Measurements from ENCODE around the gene SDCCAG8.
A peak's percentile ranks its signal among the peaks of the same experiment; 100 is the strongest.

The SDCCAG8 gene

GRCh38 chr1:243213045-243213787, 42.6 kb upstream of the SDCCAG8 start (continued):
- TF ChIP-seq, protein P1, sequence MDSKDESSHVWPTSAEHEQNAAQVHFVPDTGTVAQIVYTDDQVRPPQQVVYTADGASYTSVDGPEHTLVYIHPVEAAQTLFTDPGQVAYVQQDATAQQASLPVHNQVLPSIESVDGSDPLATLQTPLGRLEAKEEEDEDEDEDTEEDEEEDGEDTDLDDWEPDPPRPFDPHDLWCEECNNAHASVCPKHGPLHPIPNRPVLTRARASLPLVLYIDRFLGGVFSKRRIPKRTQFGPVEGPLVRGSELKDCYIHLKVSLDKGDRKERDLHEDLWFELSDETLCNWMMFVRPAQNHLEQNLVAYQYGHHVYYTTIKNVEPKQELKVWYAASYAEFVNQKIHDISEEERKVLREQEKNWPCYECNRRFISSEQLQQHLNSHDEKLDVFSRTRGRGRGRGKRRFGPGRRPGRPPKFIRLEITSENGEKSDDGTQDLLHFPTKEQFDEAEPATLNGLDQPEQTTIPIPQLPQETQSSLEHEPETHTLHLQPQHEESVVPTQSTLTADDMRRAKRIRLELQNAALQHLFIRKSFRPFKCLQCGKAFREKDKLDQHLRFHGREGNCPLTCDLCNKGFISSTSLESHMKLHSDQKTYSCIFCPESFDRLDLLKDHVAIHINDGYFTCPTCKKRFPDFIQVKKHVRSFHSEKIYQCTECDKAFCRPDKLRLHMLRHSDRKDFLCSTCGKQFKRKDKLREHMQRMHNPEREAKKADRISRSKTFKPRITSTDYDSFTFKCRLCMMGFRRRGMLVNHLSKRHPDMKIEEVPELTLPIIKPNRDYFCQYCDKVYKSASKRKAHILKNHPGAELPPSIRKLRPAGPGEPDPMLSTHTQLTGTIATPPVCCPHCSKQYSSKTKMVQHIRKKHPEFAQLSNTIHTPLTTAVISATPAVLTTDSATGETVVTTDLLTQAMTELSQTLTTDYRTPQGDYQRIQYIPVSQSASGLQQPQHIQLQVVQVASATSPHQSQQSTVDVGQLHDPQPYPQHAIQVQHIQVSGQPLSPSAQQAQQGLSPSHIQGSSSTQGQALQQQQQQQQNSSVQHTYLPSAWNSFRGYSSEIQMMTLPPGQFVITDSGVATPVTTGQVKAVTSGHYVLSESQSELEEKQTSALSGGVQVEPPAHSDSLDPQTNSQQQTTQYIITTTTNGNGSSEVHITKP (tag by site-specific recombination; IDR thresholded peaks at IDR 0.05) = peak; percentile 50
- no peak for TF ChIP-seq ZBTB48 (tag by site-specific recombination; IDR thresholded peaks at IDR 0.05)
- TF ChIP-seq SCRT1 (tag by site-specific recombination; IDR thresholded peaks at IDR 0.05; ENCODE audit: borderline replicate concordance) = no peak
- TF ChIP-seq ZNF843 (tag by site-specific recombination; IDR thresholded peaks at IDR 0.05) = no peak
- no peak for TF ChIP-seq ZNF777 (tag by site-specific recombination; IDR thresholded peaks at IDR 0.05; ENCODE audit: borderline replicate concordance)
- TF ChIP-seq, protein P2, sequence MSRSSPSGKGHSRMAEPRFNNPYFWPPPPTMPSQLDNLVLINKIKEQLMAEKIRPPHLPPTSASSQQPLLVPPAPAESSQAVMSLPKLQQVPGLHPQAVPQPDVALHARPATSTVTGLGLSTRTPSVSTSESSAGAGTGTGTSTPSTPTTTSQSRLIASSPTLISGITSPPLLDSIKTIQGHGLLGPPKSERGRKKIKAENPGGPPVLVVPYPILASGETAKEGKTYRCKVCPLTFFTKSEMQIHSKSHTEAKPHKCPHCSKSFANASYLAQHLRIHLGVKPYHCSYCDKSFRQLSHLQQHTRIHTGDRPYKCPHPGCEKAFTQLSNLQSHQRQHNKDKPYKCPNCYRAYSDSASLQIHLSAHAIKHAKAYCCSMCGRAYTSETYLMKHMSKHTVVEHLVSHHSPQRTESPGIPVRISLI (tag by site-specific recombination; IDR thresholded peaks at IDR 0.05) = no peak
- TF ChIP-seq ZNF324 (tag by site-specific recombination; IDR thresholded peaks at IDR 0.05) = no peak
- no peak for TF ChIP-seq ZBTB11 (tag by site-specific recombination; conservative IDR thresholded peaks at IDR 0.05; ENCODE audit: low read depth)
- TF ChIP-seq, protein P3, sequence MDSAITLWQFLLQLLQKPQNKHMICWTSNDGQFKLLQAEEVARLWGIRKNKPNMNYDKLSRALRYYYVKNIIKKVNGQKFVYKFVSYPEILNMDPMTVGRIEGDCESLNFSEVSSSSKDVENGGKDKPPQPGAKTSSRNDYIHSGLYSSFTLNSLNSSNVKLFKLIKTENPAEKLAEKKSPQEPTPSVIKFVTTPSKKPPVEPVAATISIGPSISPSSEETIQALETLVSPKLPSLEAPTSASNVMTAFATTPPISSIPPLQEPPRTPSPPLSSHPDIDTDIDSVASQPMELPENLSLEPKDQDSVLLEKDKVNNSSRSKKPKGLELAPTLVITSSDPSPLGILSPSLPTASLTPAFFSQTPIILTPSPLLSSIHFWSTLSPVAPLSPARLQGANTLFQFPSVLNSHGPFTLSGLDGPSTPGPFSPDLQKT (IDR thresholded peaks at IDR 0.05; ENCODE audit: borderline replicate concordance, low read depth, low read length) = no peak
- TF ChIP-seq RBAK (tag by site-specific recombination; IDR thresholded peaks at IDR 0.05) = no peak
- TF ChIP-seq ZNF138 (tag by site-specific recombination; IDR thresholded peaks at IDR 0.05; ENCODE audit: borderline replicate concordance) = no peak
- TF ChIP-seq INSM2 (tag by site-specific recombination; IDR thresholded peaks at IDR 0.05) = no peak
- no peak for TF ChIP-seq ZNF148 (tag by site-specific recombination; IDR thresholded peaks at IDR 0.05; ENCODE audit: borderline replicate concordance)
- no peak for TF ChIP-seq ZBTB10 (tag by site-specific recombination; IDR thresholded peaks at IDR 0.05)
- peak; percentile 63; the same call in 1 of the 2 replicates for TF ChIP-seq KLF16 (tag by site-specific recombination; IDR thresholded peaks at IDR 0.05)
- no peak for TF ChIP-seq ZNF37A (tag by site-specific recombination; IDR thresholded peaks at IDR 0.05)
- TF ChIP-seq OSR2 (tag by site-specific recombination; IDR thresholded peaks at IDR 0.05) = 0 out of 2 replicates have a peak, but pooled peaks have one; percentile 30
- TF ChIP-seq ZNF768 (tag by site-specific recombination; IDR thresholded peaks at IDR 0.05) = no peak
- TF ChIP-seq, protein P4, sequence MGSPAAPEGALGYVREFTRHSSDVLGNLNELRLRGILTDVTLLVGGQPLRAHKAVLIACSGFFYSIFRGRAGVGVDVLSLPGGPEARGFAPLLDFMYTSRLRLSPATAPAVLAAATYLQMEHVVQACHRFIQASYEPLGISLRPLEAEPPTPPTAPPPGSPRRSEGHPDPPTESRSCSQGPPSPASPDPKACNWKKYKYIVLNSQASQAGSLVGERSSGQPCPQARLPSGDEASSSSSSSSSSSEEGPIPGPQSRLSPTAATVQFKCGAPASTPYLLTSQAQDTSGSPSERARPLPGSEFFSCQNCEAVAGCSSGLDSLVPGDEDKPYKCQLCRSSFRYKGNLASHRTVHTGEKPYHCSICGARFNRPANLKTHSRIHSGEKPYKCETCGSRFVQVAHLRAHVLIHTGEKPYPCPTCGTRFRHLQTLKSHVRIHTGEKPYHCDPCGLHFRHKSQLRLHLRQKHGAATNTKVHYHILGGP (tag by site-specific recombination; IDR thresholded peaks at IDR 0.05) = peak; percentile 70

Data from HEK293 (cell line).